Progenitor cell of endocrine pancreas (in vitro differentiated cells): ENCODE measurements around the gene GPX2. TPM values are rescaled to one million over a fixed set of nuclear protein-coding genes. Genes with fewer than 3 reads are reported as not detected.

Source experiments
- DNase-seq: peaks from one replicate; pipeline ENCODE4 v3.0.0; 2021; ENCODE audit warnings: low spot score; ENCODE audit not compliant: unreplicated experiment
- H3K27ac Mint-ChIP-seq: 2 replicates; pipeline ENCODE4 v1.8.0; 2021; ENCODE audit warnings: mild to moderate bottlenecking, moderate library complexity, mixed read lengths
- H3K27me3 Mint-ChIP-seq: 2 replicates; pipeline ENCODE4 v1.8.0; 2021; ENCODE audit warnings: mixed read lengths
- H3K36me3 Mint-ChIP-seq: 2 replicates; pipeline ENCODE4 v1.8.0; 2022; ENCODE audit warnings: mixed read lengths; ENCODE audit not compliant: insufficient read depth
- H3K4me1 Mint-ChIP-seq: 2 replicates; pipeline ENCODE4 v1.8.0; 2021; ENCODE audit warnings: low read depth, mixed read lengths
- H3K4me3 Mint-ChIP-seq: 2 replicates; pipeline ENCODE4 v1.8.0; 2021; ENCODE audit warnings: low read depth, mild to moderate bottlenecking, moderate library complexity, mixed read lengths
- H3K9me3 Mint-ChIP-seq: 2 replicates; pipeline ENCODE4 v1.8.0; 2021; ENCODE audit warnings: low read depth, mixed read lengths
- total RNA-seq: library from RNA; stranded (reverse); gene quantifications from 2 replicates; pipeline ENCODE4 v1.2.1, GENCODE V29; 2021
- TF ChIP-seq, protein P1 (sequence below): fragments of 200-600 bp; sonication (generic); IDR thresholded peaks from one replicate; pipeline ENCODE4 v1.5.0; 2021; ENCODE audit warnings: antibody characterized with exemption, mild to moderate bottlenecking; ENCODE audit not compliant: unreplicated experiment

Gene GPX2
- total RNA-seq, 1 donor from 2014 or later, result 11.0 TPM

GRCh38 chr14:64971943-64972791 is 29.6 kb upstream of the GPX2 start, which contains the start of gene RAB15:
Gene RAB15 (minus strand): TSS chr14:64972336. CDS start chr14:64972076, 260 bp downstream.
- peak within 1 kb of the TSS; percentile 41 for H3K27ac Mint-ChIP-seq
- H3K9me3 Mint-ChIP-seq, result no peaks in the 10 kb centered on the region

DNA sequence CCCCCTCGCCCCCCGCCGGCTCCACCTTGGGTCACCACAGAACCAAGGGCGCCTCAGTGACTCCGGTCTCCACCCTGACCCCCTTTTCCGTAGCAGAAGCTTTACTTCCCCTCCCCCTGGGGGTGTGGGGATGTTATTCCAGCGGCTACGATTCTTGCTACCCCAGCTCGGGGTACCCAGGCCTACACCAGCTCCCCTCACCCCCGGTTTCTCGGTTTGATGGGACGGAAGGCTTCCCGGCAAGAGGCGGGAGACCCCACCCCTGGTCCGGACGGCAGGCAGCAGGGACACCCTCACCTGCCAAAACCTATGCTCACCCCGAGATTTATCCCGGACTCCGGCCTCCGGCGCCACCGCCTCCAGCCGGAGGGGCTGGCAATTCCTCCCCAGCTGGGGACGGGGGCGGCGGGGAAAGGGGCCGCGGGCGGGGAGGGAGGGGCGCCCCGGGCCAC is 29.0 kb upstream of the GPX2 start:
- DNase-seq, result no peak
- no peak overlapping the region for H3K27ac Mint-ChIP-seq
- TF ChIP-seq, protein P1, sequence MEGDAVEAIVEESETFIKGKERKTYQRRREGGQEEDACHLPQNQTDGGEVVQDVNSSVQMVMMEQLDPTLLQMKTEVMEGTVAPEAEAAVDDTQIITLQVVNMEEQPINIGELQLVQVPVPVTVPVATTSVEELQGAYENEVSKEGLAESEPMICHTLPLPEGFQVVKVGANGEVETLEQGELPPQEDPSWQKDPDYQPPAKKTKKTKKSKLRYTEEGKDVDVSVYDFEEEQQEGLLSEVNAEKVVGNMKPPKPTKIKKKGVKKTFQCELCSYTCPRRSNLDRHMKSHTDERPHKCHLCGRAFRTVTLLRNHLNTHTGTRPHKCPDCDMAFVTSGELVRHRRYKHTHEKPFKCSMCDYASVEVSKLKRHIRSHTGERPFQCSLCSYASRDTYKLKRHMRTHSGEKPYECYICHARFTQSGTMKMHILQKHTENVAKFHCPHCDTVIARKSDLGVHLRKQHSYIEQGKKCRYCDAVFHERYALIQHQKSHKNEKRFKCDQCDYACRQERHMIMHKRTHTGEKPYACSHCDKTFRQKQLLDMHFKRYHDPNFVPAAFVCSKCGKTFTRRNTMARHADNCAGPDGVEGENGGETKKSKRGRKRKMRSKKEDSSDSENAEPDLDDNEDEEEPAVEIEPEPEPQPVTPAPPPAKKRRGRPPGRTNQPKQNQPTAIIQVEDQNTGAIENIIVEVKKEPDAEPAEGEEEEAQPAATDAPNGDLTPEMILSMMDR, result no peak
- H3K27me3 Mint-ChIP-seq, result peaks cover 21% of the 10 kb centered on the region
- no peaks in the 10 kb centered on the region for H3K9me3 Mint-ChIP-seq
- H3K36me3 Mint-ChIP-seq, result peaks cover 1% of the 10 kb centered on the region
- H3K4me1 Mint-ChIP-seq, result peaks cover 14% of the 10 kb centered on the region
- H3K4me3 Mint-ChIP-seq, result peak overlapping the region; percentile 75

More at GRCh38 chr14:64971943-64972791, 29.6 kb upstream of the GPX2 start, which contains the start of gene RAB15:
- Mint-ChIP-seq H3K4me1 (peaks cover 11% of the 10 kb centered on the region), H3K4me3 (peak within 1 kb of the TSS; percentile 79), H3K27me3 (peaks cover 21% of the 10 kb centered on the region), H3K36me3 (no peaks in the 10 kb centered on the region)
- TF ChIP-seq, protein P1, result no peak
- DNase-seq, result peak; percentile 29

DNA sequence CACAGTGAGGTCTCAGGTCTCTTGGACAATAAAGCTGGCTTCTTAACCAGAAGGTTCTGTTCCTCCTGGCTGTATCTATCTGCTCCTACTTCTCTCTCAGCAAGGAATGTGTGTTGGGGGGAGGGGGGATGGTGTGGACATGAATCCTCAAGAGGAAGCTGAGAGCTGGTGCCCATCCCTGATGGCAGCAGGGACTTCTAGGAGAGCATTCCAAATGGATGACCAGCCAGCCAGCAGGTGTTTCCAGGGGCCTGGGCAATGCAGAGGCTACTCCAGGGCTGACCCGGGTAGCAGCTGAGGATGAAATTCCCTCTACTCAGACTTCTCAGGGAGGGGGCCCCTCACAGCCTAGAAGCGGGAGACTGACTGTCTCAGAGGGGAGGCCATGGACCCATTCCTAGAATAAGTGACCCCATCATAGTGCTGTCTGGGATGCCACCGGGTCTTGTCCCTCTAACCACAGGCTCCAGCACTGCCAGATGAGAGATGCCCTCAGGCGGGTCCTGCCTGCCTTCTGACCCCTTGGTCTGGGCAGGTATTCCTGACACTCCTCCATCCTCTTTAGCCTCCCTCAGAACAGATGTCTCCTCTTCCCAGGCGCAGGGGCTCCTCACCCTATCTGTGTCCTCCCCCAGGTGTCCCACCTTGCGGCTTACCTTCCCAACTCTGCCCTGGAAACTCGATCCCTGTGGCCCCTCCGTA is 28.4 kb upstream of the GPX2 start:
- peaks cover 21% of the 10 kb centered on the region for H3K27me3 Mint-ChIP-seq
- peak overlapping the region; percentile 75 for H3K4me3 Mint-ChIP-seq
- TF ChIP-seq, protein P1, result no peak
- H3K27ac Mint-ChIP-seq, result no peak overlapping the region
- H3K9me3 Mint-ChIP-seq, result no peaks in the 10 kb centered on the region
- DNase-seq, result no peak
- H3K36me3 Mint-ChIP-seq, result peaks cover 1% of the 10 kb centered on the region
- H3K4me1 Mint-ChIP-seq, result peaks cover 14% of the 10 kb centered on the region

GRCh38 chr14:64970041-64970440 is 27.5 kb upstream of the GPX2 start:
- peaks cover 21% of the 10 kb centered on the region for H3K27me3 Mint-ChIP-seq
- H3K4me1 Mint-ChIP-seq, result peaks cover 14% of the 10 kb centered on the region
- no peak for DNase-seq
- no peaks in the 10 kb centered on the region for H3K9me3 Mint-ChIP-seq
- peaks cover 1% of the 10 kb centered on the region for H3K36me3 Mint-ChIP-seq
- peak overlapping the region; percentile 75 for H3K4me3 Mint-ChIP-seq
- H3K27ac Mint-ChIP-seq, result no peak overlapping the region
- TF ChIP-seq, protein P1, result no peak

- peaks cover 18% of the 10 kb centered on the region for H3K27me3 Mint-ChIP-seq
- H3K4me3 Mint-ChIP-seq, result no peak overlapping the region
- H3K27ac Mint-ChIP-seq, result no peak overlapping the region
- H3K4me1 Mint-ChIP-seq, result peaks cover 13% of the 10 kb centered on the region
- no peak for DNase-seq
- TF ChIP-seq, protein P1, result no peak
- H3K36me3 Mint-ChIP-seq, result peaks cover 4% of the 10 kb centered on the region
- no peaks in the 10 kb centered on the region for H3K9me3 Mint-ChIP-seq
These were observed 26.1 kb upstream of the GPX2 start for GRCh38 chr14:64968651-64969050.
